HG02798 (cell line): ENCODE data around the gene SRD5A2.
"Not testable (repeated sequence)": the region's sequence is repeated elsewhere in the genome, so short reads cannot be mapped to it uniquely, and the experiment has no call there.

Source experiments
- ATAC-seq: cut with Tn5 transposase; IDR thresholded peaks from one replicate; pipeline ENCODE4 v1.9.1; 2021; ENCODE audit warnings: mild to moderate bottlenecking; ENCODE audit not compliant: unreplicated experiment, poor library complexity

Gene SRD5A2

GRCh38 chr2:31535768-31536167, 45.0 kb downstream of the SRD5A2 start:
- no peak for ATAC-seq

DNA sequence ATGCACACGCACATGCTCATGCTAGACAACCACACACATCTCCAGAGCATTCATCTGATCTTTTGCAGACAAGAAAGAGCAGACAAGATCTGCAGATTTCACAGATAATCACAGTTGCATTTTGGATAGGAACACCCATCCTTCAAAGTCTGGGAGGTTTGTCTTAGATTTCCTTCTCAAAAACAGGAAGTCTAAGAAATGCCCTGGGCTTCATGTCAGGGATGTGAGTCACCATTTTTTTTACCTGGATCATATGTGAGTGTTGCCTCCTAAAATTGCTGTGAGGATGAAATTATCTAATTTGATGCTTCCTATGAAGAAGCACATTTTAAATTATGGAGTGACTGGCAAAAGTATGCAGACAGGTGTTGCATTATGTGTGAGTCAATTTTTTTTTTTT, 46.1 kb downstream of the SRD5A2 start:
- ATAC-seq, result no peak

- ATAC-seq, result no peak
Observed at GRCh38 chr2:31533036-31533435, 47.7 kb downstream of the SRD5A2 start.

DNA sequence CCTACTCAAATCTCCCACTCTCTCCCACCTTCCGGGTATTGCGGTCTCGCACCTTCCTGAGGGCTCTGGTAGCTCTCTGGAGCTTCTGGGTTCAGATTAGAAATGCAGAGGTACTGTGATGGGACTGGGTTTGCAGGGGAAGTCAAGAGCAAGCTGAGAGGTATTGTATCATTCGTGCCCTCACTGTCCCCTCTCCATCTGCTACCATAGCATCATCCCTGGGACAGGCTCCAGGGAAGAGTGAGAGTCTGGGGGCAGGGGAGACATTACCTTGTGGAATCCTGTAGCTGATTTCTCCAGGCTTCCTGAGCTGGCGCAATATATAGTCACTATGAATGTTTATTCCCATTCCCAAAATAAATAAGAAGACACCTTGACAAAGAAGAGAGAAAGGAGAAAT, 49.6 kb downstream of the SRD5A2 start:
- ATAC-seq, result no peak

DNA sequence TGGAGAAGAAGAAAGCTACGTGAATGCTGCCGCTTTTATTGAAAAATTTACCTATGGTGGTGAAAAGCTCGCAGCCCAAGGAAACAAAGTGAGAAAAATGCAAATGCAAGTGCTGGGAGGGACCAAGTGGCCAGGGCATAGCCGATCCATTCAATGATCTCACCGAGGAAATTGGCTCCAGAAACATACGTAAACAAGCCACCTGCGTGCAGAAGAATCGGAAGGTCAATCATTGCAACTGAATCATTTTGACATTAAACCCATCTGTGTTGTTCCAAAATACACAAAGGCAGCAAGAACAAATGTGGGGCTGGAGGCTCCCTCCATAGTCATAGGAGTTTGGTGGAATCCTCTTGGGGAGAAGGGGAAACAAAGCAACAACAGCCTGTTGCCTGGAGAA, 51.5 kb downstream of the SRD5A2 start:
- ATAC-seq, result no peak

DNA sequence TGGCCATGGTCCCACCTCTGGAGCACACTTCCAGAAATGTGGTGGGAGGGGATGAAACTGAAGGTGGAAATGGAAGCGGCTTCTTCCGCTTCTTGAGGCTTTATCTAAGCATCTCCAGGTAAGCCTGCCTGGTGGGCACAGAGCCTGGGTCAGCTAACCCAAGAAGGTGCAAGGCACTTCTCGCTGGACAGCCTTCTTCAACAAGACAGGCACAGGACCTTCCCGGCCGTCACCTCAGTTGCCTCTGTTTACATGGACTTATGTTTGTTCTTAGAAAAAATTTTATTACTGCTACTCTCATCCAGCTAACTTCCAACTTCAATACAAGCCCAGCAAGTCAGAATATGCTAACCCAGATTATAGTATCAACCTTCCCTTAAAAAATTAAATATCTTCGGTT, 51.9 kb downstream of the SRD5A2 start:
- no peak for ATAC-seq

- ATAC-seq, result no peak
Observed at GRCh38 chr2:31526946-31527732, 53.6 kb downstream of the SRD5A2 start.

DNA sequence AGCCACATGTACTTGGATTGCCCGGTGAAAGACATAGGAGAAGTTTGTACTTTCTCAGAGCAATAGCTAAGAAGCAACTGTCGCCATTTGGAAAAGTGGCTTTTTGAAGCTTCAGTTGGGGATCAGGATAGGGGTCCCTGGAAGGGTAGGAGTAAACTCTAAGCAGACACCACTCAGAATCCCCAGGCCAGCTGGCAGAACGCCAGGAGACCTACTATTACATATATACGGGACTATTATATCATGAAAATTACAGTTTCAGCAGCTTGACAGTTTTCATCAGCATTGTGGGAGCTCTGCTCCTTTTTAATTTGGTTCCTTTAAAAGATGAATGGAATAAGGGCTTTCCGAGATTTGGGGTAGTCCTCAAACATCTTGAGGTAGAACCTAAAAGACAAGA, 54.9 kb downstream of the SRD5A2 start:
- ATAC-seq, result no peak

DNA sequence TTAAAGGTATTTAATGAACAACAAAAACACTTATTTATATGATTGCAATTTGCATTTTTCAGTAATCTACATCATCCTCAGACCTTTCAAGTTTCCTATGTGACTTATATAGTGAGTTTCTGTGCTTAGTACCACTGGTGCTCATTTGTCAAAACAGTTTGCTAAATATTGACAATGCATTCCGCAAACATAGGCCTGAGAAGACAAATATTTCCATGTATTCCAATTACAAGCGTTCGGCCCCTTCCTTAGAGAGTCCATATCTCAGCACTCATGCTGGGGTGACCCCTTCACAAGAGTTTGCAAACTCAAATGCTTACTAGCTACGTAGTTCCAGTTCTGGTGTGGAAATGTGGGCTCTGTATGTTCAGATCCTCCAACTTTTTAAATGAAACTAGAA, 56.1 kb downstream of the SRD5A2 start:
- no peak for ATAC-seq

DNA sequence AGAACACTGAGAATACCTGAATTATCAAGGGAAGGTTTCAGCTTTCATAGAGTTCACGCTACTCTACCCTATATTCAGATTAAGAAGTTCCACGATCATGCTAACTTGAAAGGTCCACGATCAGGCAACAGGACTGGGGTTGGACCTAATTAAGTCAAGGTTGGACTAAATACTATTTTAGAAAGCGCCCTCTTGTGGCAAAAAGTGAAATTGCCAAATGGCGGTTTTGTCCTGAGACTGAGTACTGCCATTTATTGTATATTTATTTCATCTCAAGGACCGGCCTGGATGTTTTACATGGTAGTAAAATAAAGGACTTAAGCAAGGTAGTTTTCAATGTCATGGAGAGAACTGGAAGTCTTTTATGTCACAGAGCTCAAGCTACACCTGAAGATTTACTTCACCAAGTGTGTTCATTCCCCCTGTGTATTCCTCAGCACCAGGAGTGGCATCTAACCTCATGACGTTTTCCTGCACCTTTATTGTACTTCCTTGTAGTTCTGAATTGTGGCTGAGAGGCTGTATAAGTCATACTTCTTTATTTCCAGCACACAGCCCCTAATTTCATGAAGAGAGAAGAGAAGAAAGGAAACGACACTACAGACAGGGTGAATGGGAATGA, 56.8 kb downstream of the SRD5A2 start:
- ATAC-seq, result peak; percentile 58

DNA sequence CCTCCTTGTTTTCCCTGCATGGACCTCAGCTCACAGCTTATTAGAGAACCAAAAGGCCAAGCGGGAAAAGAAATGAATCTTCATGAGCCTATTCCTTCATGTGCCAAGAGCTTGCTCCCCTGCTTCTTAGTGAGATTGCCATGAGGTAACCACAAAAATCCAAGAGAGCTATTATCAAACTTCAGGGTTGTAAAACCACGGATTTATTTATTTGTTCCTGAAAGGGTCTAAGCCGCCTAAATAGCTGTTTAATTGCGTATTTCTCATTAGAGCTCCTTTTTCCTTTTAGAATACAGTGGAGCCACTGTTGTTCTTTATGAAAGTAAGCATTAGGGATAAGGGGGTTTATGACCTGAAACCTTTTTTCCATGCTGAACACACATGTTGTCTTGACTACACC, 58.0 kb downstream of the SRD5A2 start:
- no peak for ATAC-seq

DNA sequence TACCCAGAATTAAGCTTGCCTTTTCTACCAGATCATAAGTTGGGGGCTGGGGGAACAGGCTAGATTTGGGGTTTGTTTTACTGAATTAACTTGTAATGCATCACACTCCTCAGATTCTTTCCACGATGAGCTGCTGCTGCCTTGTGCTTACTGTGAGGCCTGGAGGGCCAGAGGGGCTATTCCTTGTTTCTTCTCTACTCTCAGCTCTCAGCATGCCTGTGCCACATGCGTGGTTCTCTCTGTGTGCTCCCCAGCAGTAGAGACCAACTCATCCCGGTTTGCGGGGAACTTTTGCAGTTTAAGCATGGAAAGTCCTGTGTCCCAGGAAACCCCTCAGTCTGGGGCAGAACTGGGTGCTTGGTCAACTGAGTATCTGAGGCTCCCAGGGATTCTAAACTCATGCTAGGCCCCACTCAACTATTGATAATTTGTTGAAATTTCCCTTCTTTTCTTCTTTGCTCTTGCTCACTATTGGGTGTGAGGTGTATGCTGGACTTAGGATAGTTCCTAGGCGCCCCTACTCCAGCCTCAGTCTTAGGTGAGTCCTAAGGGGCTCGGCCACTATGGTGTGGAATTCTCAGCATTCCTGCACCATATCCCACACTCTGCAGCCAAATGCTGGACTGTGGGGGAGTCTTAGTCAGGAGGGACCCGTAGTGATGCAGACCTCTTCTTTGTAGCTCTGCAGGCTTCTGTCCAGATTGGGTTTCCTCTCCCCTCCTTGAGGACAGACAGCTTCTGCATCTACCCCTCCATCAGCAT, 63.1 kb downstream of the SRD5A2 start:
- no peak for ATAC-seq

DNA sequence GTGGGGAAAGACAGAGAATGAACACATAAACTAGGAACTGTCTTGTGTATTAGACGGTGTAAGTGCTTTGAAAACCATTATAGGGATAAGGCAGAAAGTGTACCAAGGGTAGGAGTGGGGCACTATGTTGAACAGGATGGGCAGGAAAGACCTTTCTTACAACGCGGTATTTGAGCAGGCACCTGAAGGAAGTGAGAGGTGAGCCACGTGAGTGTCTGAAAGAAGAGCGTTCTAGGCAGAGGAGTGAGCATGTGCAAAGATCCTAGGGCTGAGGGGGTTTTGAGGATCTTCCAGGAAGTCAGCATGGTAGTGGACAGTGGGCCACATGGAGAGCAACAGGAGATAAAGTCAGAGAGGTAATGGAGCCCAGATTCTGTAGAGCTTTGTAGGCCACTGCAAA, 65.2 kb downstream of the SRD5A2 start:
- ATAC-seq, result no peak

- no peak for ATAC-seq
Observed at GRCh38 chr2:31513553-31513952, 67.2 kb downstream of the SRD5A2 start.

DNA sequence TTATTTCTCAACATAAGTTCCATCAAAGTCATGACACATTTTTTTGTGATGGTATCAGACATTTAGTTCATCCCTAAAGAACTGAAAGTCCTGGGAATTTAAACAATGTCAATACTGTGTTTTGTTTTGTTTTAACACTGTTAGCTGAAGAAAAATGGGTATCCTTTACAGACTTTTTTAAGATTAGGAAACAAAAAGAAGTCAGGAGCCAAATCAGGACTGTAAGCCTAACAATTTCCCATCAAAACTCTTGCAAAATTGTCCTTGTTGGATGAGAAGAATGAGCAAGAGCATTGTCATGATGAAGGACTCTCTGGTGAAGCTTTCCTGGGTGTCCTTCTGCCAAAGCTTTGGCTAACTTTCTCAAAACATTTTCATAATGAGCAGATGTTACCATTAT, 69.4 kb downstream of the SRD5A2 start:
- no peak for ATAC-seq

DNA sequence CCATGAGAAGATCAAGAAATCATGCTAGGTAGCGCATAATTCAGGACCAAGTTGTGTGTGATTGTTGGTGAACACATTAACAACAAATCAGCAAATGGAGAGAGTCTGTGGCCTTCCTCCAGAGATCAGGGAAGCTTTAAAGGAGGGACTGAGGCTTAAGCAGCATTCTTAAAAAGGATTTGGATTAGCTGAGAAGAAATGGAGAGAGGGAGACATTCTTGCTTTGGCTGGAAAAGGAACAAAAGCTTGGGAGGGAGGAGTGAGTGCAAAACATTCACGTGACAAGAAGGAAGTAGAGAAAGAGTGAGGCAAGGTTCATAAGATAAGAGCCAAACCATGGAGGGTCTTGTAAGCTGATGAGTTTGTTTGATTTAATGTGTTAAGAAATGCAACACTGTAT, 75.6 kb downstream of the SRD5A2 start:
- ATAC-seq, result no peak

DNA sequence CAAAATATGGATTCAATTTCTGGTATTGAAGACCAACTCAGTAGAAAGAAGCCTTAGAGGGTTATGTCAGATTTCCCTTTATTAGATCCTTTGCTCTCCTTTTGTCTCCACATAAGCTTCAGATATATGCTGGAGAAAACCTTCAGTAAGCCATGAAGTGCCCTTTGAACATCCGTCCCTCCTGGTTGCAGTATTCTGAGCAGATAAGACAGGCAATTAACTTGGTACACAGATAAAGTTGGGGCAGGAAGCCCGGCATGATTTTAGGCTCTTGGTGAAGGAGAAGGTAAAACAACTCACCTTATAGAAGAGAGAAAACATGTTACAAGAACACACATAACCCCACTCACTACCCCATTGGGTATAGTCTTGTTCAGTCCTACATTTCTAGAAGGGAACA, 76.4 kb downstream of the SRD5A2 start:
- no peak for ATAC-seq

DNA sequence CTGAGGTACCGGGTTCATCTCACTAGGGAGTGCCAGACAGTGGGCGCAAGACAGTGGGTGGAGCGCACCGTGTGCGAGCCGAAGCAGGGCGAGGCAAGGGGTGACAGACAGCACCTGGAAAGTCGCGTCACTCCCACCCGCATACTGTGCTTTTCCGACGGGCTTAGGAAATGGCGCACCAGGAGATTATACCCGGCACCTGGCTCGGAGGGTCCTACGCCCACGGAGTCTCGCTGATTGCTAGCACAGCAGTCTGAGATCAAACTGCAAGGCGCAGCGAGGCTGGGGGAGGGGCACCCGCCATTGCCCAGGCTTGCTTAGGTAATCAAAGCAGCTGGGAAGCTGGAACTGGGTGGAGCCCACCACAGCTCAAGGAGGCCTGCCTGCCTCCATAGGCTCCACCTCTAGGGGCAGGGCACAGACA, 84.3 kb downstream of the SRD5A2 start:
- not testable (repeated sequence) for ATAC-seq

- ATAC-seq, result not testable (repeated sequence)
Observed at GRCh38 chr2:31489339-31489738, 91.4 kb downstream of the SRD5A2 start.

- ATAC-seq, result no peak
Observed at GRCh38 chr2:31483246-31483645, 97.5 kb downstream of the SRD5A2 start.

GRCh38 chr2:31476511-31477180, 104.1 kb downstream of the SRD5A2 start:
- ATAC-seq, result no peak
